Suppressor macrophage (primary cell): ENCODE results near the gene SNORC.

Source experiments
- DNase-seq, 4 experiments: peaks; one replicate each; pipeline ENCODE4 v3.0.0-alpha.2; 2020 to 2022

The SNORC gene

DNA sequence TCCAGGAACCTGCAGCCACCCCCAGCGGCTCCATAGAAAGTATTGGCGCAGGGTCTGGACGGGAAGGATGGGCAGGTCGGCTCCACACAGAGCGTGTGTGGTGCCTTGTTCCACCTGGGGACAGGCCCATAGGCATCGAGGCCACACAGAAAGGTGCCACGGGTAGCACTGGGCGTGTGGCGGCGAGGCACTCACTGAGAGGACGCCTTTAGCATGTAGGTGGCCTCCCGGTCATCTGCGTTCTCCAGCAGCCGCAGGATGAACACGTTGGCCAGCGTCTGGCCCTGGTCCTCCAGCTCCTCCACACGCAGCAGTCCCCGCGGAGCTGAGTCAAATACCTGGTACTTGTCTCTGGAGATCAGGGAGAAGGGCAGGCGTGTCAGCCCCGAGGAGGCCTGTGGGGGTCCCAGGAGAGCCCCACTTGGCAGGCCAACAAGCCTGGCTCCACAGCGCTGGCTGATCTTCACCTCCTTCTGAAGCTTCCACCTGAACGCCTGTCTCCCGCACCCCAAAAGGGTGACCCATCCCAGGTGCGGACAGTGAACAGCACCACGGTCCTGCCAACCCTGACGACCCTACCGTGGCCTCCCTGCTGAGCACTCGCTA, 13.2 kb downstream of the SNORC start:
- DNase-seq = no peak

- DNase-seq = no peak
Observed at GRCh38 chr2:232884001-232884421, 13.9 kb downstream of the SNORC start.

DNA sequence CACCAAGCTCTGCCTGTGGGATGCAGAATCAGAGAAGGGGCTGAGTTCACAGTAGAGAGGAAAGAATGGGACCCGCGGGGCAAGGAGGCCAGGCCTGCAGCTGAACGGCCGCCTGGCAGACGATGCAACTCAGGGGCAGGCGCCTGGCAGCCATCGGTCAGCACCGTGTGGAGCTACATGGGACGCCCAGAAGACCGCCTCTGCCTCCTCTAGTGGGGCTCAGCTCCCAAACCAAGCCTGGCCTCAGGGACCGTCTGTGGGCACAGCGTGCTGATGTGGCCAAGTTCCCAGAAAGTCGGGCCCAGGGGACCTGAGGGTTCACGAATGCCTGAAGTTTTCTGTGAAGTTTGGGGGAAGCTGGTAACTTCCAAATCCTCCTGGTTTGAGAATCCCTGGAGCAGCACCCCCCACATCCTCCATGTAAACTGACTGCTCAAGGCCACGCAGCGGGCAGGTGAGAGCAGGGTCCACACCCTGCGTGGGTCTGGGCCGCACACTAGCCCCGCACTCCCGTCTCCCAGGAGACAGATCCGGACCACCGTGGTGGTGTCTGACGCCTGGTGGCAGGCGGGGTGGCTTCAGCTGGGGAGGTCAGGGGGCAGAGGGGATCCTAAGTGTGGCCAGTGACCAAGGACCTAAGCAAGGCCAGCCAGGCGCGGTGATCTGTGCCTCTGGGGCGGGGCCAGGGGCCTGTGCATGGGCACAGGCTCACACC, 14.6 kb downstream of the SNORC start:
- no peak for DNase-seq

DNA sequence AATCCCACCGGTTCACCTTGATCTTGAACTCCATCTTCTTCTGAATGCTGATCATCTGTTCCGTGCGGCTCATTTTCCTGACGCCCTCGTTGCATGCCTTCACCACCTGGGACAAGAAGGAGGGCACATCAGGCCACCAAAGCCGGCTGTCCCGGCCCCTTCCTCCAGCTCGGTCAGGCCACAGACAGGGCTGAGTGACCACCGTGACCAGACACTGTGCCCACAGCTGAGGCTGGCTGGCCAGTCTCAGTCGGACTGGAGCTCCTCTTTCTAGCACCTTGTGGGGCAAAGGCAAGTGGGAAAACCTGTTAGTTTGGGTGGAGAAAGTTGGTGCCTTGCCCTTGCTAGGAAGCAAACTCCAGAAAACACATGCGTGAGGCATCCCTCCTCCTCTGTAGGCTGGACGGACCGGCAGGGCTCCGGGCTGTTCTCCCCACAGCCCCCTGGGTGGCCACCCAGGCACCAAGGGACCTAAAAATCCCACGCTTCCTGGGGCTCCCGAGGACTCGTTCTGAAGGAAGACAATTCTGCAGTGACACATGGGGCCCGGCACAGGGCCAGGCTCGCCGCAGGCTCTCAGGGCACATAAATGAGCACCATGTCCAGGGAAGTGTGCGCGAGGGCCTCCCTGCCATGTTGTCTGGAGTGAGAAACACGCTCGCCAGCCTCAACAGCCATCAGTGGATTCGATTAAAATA, 15.3 kb downstream of the SNORC start:
- no peak for DNase-seq

DNA sequence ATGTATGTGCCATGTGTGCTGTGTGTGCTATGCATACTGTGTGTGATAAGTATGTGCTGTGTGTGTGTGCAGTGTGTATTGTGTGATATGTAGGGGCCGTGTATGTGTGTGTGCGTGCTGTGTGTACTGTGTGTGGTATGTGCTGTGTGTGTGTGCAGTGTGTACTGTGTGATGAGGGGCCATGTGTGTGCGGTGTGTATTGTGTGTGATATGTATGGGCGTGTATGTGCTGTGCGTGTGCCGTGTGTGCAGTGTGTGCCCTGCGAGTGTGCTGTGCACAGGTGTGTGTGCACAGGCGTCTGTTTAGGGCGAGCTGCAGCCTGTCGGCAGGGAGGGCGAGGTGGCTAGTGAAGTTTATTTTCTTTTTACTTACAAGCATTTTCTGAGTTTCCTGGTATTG, 16.1 kb downstream of the SNORC start:
- no peak for DNase-seq

DNA sequence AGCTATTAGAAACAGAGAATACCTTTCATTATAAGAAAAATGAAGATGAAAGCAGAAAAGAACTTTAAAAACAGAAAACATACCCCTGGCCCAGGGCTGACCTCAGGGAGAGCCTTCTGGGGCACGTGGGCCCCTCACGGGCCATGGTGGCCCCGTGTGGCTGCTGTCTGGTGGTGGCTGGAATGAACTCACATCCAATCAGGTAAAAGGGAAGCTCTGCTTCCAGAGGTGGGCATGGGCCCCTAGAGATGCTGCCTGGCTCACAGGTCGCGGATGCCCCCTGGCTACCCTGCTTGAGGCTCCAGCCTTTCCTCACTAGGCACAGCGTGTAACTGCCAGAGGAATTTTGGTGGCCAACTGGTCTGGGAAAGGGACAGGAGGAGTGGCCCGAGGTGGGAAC, 16.6 kb downstream of the SNORC start:
- no peak for DNase-seq

DNA sequence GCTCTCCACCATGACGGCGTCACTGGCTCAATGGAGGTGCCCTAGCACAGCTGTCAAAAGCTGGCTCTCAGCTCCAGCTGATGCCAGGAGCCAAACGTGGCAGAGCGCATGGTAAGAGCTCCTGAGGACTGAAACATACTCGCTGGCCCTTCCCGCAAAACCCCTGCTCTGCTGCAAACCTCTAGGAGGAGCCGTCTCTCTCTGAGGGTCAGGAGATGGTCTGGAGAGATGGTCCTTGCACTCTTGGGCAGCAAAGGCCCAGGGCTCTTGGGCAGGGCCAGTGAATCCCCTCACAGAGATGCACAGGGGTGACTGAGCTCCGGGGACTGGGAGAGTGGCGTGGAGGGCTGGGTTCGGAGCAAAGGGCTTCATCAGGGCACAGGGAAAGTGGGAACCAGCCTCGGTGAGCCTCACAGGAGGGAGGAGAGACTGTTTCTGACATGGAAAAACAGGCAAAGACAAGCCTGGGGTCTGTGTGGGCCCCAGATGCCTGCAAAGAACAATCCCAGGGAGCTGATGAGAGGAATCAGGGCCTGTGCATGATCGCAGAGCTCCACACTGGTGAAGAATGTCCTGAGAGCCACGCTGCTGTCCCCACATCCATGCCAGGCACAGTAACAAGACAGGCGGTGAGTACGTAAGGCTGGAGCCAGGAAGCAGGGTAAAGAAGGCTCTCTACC, 17.2 kb downstream of the SNORC start:
- no peak for DNase-seq

- DNase-seq = no peak
Observed at GRCh38 chr2:232888099-232888836, 18.2 kb downstream of the SNORC start.

GRCh38 chr2:232888839-232889529, 18.9 kb downstream of the SNORC start:
- DNase-seq = no peak

GRCh38 chr2:232889876-232890401, 19.9 kb downstream of the SNORC start:
- no peak for DNase-seq

DNA sequence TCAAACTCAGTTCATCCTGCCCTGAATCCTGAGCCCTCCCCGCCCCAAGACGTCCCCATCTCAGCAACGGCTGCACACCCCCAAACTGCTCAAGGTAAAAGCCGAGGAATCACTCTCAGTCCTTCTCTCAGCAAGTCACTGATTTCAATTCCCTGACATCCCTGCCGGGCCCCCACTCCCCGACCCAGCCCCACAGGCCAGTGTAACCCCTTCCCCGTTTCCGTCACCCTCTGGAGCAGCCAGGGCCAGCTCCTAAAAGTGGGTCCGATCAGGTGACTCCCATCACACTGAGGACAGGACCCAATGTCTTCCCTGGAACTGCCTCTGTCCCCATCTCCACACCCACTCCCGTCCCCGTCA, 20.5 kb downstream of the SNORC start:
- DNase-seq = no peak

DNA sequence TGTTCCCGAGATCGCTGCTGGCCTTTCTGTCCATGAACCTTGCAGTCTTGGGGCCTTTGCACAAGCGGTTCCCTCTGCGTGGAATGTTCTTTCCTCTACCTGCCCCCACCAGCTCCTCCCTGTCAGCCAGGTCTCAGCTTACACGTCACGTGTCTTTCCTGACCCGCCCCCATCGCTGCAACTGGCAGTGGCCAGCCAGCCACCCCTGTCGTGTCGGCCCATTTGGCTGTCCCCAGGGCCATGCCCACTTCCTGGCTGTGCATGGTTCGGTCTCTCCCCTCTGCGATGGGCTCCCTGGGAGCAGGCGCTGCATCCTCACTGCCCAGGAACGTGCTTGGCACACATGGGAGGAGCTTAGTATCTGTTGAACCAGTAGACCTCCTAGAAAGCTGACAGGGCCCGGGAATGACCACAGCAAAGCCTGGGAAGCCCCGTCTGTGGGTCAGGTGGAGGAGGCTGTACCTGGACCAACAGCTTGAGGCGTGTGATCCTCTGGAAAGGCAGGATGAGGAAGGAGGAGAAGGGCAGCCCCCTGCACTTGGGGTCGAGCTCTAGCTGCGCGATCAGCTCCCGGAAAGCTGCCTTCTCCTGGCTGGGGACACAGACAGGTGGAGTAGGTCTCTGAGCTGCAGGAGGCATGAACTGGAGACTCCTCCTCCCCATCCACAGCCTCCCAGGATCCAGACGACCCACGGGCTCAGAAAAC, 21.0 kb downstream of the SNORC start:
- DNase-seq = no peak

DNA sequence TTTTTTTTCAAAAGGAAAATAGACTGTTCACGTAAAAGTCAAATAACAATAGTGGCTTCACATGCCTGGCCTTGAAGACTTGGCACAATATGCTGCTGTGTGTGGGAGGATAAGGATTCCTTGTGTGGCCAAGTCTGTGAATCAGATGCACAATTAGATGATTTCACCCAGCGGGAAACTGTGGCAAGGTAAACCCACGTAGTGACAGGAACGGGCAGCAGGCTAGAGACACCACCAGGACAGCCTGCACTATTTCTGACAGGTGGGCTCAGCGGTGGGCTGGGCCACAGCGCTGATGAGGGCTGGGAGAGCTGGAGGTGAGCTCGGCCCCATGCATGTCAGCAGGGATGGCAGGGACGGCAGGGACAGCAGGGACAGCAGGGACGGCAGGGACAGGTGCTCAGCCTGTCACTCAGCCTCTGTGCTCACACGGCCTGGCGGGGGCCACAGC, 21.6 kb downstream of the SNORC start:
- DNase-seq = no peak

GRCh38 chr2:232892221-232892620, 22.2 kb downstream of the SNORC start:
- no peak for DNase-seq

DNA sequence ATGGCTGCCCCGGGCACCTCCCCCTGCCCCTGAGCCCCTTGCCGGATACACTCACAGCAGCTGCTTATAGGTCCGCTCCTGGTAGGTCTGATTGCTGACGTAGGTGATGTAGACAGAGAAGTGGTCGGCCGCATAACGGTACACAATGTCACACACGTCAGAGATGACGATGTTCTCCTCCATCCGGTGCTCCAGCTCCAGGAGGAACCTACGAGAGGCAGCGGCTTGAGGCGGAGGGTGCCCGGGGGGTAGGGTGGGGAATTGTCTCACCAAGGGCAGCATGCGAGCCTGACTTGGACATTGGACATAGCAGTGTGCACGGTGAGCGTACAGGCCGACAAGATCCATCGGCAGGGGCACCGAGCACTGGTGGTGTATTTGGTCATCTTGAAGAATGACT, 22.8 kb downstream of the SNORC start:
- DNase-seq = no peak

DNA sequence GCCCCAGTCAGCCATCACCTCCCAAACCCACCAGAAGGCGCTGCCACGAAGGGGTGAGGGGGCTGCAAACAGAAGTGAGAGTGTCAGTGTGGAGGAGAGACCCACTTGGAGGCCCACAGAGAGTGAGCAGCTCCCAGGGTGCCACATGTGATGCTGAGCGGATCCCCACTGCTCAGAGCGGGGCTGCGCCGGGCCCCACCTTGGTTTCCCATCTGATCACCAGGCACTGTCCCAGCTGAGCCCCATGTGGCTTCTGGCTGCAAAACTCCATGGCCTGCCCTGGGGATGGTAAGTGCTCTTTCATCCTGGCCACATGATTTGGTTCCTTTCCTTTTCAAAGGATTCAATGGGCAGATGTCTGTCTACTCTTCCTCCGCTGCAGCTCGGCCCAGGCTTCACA, 23.8 kb downstream of the SNORC start:
- DNase-seq = no peak

DNA sequence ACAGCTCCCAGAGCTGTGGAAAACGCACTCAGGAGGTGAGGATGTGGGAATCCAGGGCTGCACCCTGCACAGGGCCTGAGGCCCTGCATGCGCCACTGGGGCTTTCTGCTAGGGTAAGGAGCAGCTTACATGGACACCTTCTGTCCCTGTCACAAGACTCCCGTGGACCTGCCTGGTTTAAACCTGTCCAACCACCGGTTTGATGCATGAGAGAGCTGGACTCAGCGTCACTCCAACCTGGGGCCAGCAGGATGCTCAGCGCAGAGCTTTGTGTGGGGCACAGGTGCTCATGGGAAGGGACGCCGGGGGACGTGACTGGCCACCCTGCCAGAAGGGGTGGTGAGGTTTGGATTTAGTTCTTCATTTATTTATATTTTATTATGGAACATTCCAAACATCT, 24.2 kb downstream of the SNORC start:
- no peak for DNase-seq

GRCh38 chr2:232894746-232895145, 24.7 kb downstream of the SNORC start:
- no peak for DNase-seq

GRCh38 chr2:232896111-232896510, 26.0 kb downstream of the SNORC start:
- DNase-seq = no peak

DNA sequence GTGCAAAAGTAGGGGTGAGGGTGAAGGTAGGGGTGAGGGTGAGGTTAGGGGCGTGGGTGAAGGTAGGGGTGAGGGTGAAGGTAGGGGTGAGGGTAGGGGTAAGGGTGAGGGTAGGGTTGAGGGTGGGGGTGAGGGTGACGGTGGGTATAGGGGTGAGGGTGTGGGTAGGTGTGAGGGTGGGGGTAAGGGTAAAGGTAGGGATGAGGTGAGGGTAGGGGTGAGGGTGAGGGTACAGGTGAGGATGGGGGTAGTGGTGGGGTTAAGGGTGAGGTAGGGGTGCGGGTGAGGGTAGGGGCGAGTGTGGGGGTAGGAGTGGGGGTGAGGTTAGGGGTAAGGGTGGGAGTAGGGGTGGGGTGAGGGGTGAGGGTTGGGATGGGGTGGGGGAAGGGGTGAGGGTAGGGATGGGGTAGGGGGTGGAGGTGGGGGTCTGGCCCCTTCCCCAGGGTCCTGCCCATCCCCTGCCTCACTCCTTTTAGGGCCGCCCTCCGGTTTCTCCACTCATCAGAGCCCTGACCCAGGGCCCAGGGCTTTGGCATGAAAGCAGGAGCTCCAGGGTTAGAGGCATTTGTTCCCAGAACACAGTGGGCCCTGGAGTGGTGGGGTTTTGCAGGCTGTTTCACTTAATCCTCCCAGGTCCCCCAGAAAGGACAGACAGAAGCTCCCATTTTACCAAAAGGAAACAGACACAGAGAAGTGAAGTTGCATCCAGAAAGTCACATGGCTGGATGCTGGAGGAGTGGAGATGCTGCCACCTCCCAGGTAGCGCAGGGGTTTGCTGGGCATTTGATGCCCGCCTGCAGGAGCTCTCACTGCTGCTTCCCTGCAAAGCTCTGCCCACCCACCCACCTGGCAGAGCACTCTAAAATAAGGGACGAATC, 26.9 kb downstream of the SNORC start:
- DNase-seq = no peak
